Effector memory CD8-positive, alpha-beta T cell (primary cell): Measurements from ENCODE around the gene PTPRH.

ENCODE experiments used
- ATAC-seq: fragments of 150-1000 bp; cut with Tn5 transposase; replicated peaks from 2 replicates; pipeline ENCODE4 v1.10.0; 2021; ENCODE audit warnings: mild to moderate bottlenecking, moderate library complexity
- DNase-seq, 3 experiments: peaks; one replicate each; pipeline ENCODE4 v3.0.0; 2021
- H3K27ac Mint-ChIP-seq, 2 donors: one replicate each; pipeline ENCODE4 v1.8.0; 2022; ENCODE audit warnings: mild to moderate bottlenecking in 2 of 2, mixed read lengths in 2 of 2, moderate library complexity in 2 of 2
- H3K27me3 Mint-ChIP-seq, 2 donors: one replicate each; pipeline ENCODE4 v1.8.0; 2022; ENCODE audit warnings: mixed read lengths in 2 of 2
- H3K36me3 Mint-ChIP-seq: one replicate; pipeline ENCODE4 v1.8.0; 2022; ENCODE audit warnings: mild to moderate bottlenecking, moderate library complexity, mixed read lengths; ENCODE audit not compliant: insufficient read depth
- H3K4me1 Mint-ChIP-seq, 2 donors: one replicate each; pipeline ENCODE4 v1.8.0; 2022; ENCODE audit warnings: low read depth in 2 of 2, mixed read lengths in 2 of 2
- H3K4me3 Mint-ChIP-seq, 2 donors: one replicate each; pipeline ENCODE4 v1.8.0; 2022; ENCODE audit warnings: mild to moderate bottlenecking in 2 of 2, mixed read lengths in 2 of 2, moderate library complexity in 2 of 2
- H3K9me3 Mint-ChIP-seq, 2 donors: one replicate each; pipeline ENCODE4 v1.8.0; 2022; ENCODE audit warnings: mixed read lengths in 2 of 2

Gene PTPRH

DNA sequence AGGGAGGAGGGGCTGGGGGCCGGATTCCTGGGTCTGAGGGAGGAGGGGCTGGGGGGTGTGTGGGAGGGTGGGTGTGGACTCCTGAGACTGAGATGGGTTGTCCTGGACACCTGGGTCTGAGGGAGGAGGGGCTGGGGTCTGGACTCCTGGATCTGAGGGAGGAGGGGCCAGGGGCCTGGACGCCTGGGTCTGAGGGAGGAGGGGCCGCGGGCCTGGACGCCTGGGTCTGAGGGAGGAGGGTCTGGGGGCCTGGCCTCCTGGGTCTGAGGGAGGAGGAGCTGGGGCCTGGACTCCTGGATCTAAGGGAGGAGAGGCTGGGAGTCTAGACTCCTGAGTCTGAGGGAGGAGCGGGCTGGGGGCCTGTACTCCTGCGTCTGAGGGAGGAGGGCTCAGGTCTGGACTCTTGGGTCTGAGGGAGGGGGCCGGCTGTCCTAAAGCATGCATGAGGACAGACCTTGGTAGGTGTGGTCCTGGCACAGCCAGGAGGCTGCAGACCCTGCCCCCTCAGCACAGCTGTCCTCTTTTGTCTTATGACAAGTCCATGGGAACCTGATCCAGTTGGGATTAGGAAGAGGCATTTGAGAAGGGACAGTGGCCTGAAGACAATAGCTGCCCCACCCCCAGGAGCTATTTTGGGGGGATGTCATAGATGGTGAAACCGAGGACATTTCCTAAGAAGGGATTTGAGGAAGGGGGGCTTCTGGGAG is 61.6 kb downstream of the PTPRH start:
- H3K27ac Mint-ChIP-seq, result no peak overlapping the region

DNA sequence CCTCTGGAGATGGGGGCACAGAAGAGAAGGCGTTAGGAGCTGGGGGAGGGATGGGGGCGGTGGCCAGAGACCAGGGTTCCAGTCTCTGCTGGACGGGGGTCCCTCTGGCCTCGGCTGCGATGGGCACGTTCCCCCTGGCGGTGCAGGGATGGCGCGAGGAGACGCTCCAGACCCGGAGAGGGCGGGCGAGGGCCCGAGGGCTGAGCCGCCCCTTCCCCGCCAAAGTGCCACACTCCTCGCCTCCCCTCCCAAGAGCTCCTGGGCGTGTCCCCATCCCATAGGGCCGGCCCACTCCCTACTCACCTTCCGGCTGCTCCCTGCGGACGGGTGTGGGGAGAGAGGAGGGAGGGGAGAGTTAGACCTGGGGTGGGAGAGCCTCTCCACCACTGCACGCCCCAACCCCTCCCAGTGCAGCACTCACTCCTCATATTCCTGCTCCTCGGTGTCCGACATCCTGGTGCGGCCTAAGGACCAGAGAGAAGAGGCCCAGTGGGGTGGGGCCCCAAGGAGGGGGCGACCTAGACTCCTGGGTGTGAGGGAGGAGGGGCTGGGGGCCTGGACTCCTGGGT is 62.5 kb downstream of the PTPRH start:
- peaks cover 56 to 80% of the 10 kb centered on the region in 2 donors for H3K27me3 Mint-ChIP-seq
- DNase-seq (no peak), ATAC-seq (no peak)

More for the DNA sequence above, 61.6 kb downstream of the PTPRH start:
- Mint-ChIP-seq H3K4me3 (no peak overlapping the region), H3K36me3 (peaks cover 2% of the 10 kb centered on the region), H3K9me3 (peaks cover 5 to 11% of the 10 kb centered on the region in 2 donors), H3K4me1 (peaks cover 12 to 16% of the 10 kb centered on the region in 2 donors), H3K27me3 (peaks cover 56 to 76% of the 10 kb centered on the region in 2 donors)
- DNase-seq (no peak), ATAC-seq (no peak)

DNA sequence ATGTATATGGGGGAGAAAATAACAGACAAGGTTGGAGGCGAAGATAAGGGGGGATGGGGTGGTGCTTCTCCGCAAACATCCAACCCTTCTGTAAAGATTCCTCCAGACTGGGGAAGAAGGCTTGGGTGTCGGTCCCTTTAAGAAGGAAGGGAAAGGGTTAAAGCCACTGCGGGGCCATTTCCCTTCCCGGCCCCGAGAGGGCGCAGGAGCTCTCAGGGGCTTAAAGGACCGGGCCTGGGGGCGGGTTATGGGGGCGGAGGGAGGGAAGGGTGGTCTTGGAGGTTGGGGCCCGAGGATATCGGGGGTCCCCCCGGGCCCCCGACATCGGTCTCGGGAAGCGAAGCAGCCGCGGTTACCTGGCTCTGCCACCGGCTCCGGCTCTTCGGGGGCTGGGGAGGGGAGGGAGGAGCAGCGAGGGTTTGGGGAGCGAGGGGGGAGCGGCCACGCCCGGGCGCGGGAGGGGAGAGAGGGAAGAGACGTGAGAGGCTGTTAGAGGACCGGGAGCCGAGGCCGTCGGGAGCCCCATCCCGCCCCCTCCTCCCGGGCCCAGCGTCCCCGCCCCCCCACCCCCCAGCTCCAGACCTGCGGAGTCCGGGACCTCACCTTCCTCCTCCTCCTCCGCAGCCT is 63.1 kb downstream of the PTPRH start:
- Mint-ChIP-seq H3K36me3 (peaks cover 2% of the 10 kb centered on the region), H3K27me3 (peaks cover 58 to 86% of the 10 kb centered on the region in 2 donors), H3K4me3 (peak overlapping the region in 1 of 2 donors; percentile 18), H3K9me3 (no peaks in the 10 kb centered on the region), H3K4me1 (peaks cover 6 to 10% of the 10 kb centered on the region in 2 donors), H3K27ac (no peak overlapping the region)
- no peak for ATAC-seq
- DNase-seq, result no peak

More for the DNA sequence above, 62.5 kb downstream of the PTPRH start:
- H3K36me3 Mint-ChIP-seq, result peaks cover 2% of the 10 kb centered on the region
- no peak overlapping the region for H3K27ac Mint-ChIP-seq
- H3K4me1 Mint-ChIP-seq, result peaks cover 8 to 11% of the 10 kb centered on the region in 2 donors
- peaks cover under 1 to 5% of the 10 kb centered on the region in 2 donors for H3K9me3 Mint-ChIP-seq
- H3K4me3 Mint-ChIP-seq, result no peak overlapping the region

DNA sequence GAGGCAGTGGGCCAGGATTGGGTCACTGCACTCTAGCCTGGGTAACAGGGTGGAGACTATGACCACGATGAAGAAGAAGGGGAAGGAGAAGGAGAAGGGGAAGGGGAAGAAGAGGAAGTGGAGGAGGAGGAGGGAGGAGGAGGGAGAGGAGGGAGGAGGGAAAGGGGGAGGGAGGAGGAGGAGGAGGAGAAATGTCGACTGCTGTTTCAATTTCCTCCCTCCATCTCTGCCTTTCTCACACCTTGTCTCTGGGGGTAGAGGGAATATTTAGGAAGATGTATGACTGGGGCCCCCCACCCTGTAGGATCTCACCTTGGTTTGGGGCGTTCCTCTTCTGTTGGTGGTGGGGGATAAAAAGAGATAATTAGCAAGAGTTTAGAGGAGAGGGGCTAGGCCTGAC is 64.1 kb downstream of the PTPRH start:
- no peak for DNase-seq
- ATAC-seq, result no peak
- Mint-ChIP-seq H3K4me3 (no peak overlapping the region), H3K27ac (no peak overlapping the region), H3K36me3 (peaks cover 2% of the 10 kb centered on the region), H3K27me3 (peaks cover 64 to 95% of the 10 kb centered on the region in 2 donors), H3K9me3 (no peaks in the 10 kb centered on the region), H3K4me1 (peaks cover 8 to 10% of the 10 kb centered on the region in 2 donors)

DNA sequence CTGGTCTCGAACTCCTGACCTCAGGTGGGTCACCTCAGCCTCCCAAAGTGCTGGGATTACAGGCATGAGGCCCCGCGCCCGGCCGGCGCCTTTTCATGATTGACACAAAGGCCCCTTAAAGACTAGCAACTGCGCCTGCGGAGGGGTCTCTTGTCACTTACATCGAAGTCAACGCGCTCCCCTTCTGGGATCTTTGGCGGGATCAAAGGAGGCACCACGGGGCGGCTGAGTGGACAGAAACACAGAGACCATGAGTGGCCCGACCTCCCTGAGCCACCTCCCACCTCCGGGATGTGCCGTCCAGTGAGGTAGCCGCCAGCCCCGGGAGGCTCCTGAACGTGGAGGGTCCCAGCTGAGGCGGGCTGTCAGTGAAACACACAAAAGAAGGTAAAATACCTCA is 67.6 kb downstream of the PTPRH start:
- H3K27me3 Mint-ChIP-seq, result peaks cover 49 to 90% of the 10 kb centered on the region in 2 donors
- no peak overlapping the region for H3K27ac Mint-ChIP-seq
- DNase-seq (no peak), ATAC-seq (no peak)
- peaks cover 6 to 10% of the 10 kb centered on the region in 2 donors for H3K4me1 Mint-ChIP-seq
- H3K9me3 Mint-ChIP-seq, result no peaks in the 10 kb centered on the region
- H3K4me3 Mint-ChIP-seq, result no peak overlapping the region
- peaks cover 2% of the 10 kb centered on the region for H3K36me3 Mint-ChIP-seq

DNA sequence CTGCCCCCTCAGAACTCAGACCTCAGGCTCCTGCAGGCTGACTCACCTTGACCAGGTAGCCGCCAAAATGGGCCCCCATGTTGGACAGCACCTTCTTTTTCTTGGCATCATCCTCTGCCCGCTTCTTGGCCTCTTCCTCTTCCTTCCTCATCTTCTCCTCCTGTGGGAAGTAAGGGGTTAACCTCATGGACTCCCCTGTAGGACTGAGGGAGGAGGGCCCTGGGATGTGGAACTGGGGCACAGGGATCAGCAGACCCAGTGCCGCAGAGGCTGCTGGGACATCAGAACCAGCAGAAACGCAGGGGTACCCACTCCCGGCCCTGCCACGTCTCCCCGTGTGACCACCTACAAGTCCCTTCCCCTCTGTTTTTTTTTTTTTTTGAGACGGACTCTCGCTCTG is 71.4 kb downstream of the PTPRH start:
- peaks cover 3% of the 10 kb centered on the region for H3K36me3 Mint-ChIP-seq
- peaks cover 31 to 72% of the 10 kb centered on the region in 2 donors for H3K27me3 Mint-ChIP-seq
- H3K4me1 Mint-ChIP-seq, result peaks cover 0 to 2% of the 10 kb centered on the region in 2 donors
- DNase-seq, result no peak
- no peaks in the 10 kb centered on the region for H3K9me3 Mint-ChIP-seq
- H3K27ac Mint-ChIP-seq, result peak overlapping the region in 1 of 2 donors; percentile 51
- no peak for ATAC-seq
- no peak overlapping the region for H3K4me3 Mint-ChIP-seq

DNA sequence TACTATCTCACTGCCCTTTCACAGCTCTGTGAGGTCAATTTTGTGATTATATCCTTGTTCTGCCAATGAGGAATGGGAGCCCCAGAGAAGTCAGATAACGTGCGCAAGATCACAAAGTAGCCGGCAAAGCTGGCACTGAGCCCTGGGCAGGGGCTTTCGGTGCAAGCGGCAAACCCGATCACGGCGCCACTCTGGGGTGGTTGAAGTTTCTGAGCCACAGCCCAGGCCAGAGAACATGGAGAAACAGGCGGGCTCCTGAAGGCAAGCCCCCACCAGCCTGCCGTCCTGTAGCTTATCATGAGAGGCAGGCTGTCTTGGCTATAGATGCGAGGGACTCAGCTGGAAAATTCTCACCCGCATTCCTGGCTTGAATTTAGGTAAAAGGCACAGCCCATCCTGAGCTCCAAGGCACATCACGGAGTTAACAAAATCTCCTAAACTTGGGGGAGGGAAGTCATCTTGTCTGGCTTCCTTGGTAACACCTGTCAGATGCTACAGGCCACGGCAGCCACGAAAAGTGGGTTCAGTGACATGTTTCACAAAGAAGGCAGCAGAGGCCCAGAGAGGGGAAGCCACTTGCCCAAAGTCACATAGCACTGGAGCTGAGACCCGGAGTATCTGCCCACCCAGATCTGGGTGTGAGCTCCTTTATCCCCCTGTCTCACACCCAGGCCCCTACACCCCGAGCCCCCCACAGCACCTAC is 72.8 kb downstream of the PTPRH start:
- ATAC-seq (no peak), DNase-seq (no peak)
- Mint-ChIP-seq H3K4me3 (no peak overlapping the region), H3K36me3 (peaks cover 3% of the 10 kb centered on the region), H3K4me1 (peaks cover 0 to 2% of the 10 kb centered on the region in 2 donors), H3K9me3 (no peaks in the 10 kb centered on the region), H3K27me3 (peaks cover 37 to 72% of the 10 kb centered on the region in 2 donors), H3K27ac (no peak overlapping the region)

DNA sequence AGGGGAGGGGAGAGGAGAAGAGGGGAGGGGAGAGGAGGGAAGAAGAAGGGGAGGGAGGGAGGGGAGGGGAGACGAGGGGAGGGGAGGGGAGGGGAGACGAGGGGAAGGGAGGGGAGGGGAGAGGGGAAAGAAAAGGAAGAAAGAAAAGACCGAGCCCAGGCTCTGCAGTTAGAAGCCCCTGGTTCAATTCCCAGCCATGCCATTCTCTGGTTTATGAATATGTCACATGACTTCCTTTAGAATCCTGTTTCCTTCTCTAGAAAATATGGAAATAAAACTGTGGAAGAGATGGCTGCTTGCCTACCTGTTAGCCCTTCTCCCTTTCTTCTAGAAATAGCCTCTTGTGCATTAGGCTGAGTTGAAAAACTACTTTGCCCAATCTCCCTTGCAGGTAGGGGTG is 74.6 kb downstream of the PTPRH start:
- H3K4me3 Mint-ChIP-seq, result no peak overlapping the region
- peaks cover 3% of the 10 kb centered on the region for H3K36me3 Mint-ChIP-seq
- H3K27me3 Mint-ChIP-seq, result peaks cover 43 to 77% of the 10 kb centered on the region in 2 donors
- no peaks in the 10 kb centered on the region for H3K4me1 Mint-ChIP-seq
- DNase-seq, result no peak
- no peak for ATAC-seq
- H3K9me3 Mint-ChIP-seq, result no peaks in the 10 kb centered on the region
- H3K27ac Mint-ChIP-seq, result no peak overlapping the region

DNA sequence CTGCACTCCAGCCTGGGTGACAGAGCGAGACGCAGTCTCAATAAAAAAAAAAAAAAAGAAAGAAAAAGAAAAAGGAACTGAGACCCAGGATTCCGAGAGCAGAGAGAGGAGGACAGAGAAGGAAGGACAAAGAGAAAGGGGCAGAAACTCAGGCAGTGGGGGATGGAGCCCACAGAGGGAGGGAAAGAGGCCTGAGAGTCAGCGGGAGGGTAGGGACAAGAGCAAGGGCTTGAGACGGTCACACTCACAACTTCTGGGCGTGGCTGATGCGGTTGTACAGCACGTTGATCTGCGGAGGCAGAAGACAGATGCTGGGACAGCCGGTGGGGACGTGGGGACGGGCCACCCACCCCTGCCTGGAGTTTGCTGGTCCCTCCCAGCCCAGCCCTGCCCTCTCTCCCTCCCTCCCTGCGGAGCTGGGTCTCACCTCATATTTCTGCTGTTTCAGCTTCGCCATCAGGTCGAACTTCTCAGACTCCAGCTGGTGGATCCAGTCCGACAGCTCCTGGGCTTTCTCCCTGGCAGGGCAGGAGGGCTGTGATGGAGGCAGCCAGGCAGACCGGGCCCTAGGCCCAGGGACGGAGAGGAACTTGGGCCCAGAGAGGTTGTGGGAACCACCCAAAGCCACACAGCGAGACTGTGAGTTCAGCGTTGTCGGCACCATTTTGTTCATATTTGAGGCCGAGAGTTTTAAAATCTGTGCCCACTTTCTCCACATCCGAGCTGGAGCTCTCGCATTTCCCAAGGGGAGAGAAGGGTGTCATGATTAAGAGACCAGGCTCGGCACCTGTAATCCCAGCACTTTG is 75.5 kb downstream of the PTPRH start:
- DNase-seq, result no peak
- no peak for ATAC-seq
- no peak overlapping the region for H3K27ac Mint-ChIP-seq
- H3K4me3 Mint-ChIP-seq, result no peak overlapping the region
- H3K4me1 Mint-ChIP-seq, result no peaks in the 10 kb centered on the region
- H3K9me3 Mint-ChIP-seq, result no peaks in the 10 kb centered on the region
- peaks cover 3% of the 10 kb centered on the region for H3K36me3 Mint-ChIP-seq
- peaks cover 52 to 77% of the 10 kb centered on the region in 2 donors for H3K27me3 Mint-ChIP-seq

DNA sequence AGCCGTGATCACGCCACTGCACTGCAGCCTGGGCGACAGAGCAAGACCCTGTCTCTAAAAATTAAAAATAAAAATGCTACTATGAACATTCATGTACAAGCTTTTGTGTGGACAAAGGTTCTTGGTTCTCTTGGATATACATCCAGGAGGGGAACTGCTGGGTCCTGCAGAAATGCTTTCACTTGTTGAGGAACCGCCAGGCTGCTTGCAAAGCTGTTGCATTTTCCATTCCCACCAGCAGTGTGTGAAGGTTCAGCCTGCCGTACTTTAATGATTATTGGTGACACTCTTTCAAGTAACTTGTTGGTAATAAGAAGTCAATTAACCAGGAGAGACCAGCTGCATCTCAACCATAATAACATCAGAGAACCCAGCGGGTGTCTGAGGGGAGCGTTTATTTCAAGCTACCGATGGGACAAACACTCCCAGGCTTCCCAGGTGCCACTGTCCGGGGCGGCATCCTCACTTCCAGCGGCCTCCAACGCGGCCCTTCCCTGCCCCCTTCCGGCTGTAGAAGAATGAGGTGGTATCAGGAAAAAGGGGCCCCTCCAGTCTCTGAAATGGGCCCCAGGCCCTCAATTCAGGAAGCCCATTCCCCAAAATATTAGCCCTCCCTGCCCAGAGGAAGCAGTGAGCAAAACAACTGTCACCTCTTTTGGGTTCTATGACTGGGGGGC is 76.7 kb downstream of the PTPRH start:
- no peaks in the 10 kb centered on the region for H3K4me1 Mint-ChIP-seq
- peaks cover 54 to 77% of the 10 kb centered on the region in 2 donors for H3K27me3 Mint-ChIP-seq
- no peak overlapping the region for H3K4me3 Mint-ChIP-seq
- DNase-seq (no peak), ATAC-seq (no peak)
- H3K36me3 Mint-ChIP-seq, result peaks cover 3% of the 10 kb centered on the region
- no peak overlapping the region for H3K27ac Mint-ChIP-seq
- H3K9me3 Mint-ChIP-seq, result no peaks in the 10 kb centered on the region

DNA sequence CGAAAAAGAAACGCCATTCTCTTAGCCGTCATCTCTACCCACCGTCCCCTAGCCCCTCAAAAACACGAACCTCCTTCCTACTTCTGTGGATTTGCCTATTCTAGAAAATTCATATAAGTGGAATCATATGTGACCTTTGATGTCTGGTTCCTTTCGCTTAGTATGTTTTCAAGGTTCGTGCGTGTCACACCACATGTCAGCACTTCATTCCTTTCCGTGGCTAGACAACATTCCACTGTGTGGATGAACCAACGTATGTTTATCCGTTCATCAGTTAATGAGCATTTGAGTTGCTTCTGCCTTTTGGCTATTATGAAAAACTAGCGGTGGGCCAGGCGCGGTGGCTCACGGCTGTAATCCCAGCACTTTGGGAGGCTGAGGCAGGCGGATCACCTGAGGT is 77.9 kb downstream of the PTPRH start:
- H3K4me3 Mint-ChIP-seq, result no peak overlapping the region
- no peaks in the 10 kb centered on the region for H3K4me1 Mint-ChIP-seq
- H3K27ac Mint-ChIP-seq, result no peak overlapping the region
- peaks cover 61 to 77% of the 10 kb centered on the region in 2 donors for H3K27me3 Mint-ChIP-seq
- peaks cover 3% of the 10 kb centered on the region for H3K36me3 Mint-ChIP-seq
- ATAC-seq (no peak), DNase-seq (no peak)
- H3K9me3 Mint-ChIP-seq, result no peaks in the 10 kb centered on the region
